Liver (tissue), 3 donors: Measurements from ENCODE around the gene MRPL55.

Experiments used
- CTCF ChIP-seq: fragments of 150-350 bp; IDR thresholded peaks from 2 replicates; pipeline ENCODE4 v1.5.1; 2017; ENCODE audit warnings: improper control_type of control experiment, low read depth, low read length; ENCODE audit not compliant: missing input control
- HNF4G ChIP-seq: IDR thresholded peaks from 2 replicates; pipeline ENCODE4 v1.6.1; 2016; ENCODE audit warnings: antibody characterized with exemption
- RXRA ChIP-seq, 2 donors: IDR thresholded peaks; 2 replicates each; pipeline ENCODE4 v1.6.1; 2017 to 2018; ENCODE audit warnings: antibody characterized with exemption in 2 of 2, mild to moderate bottlenecking in 1 of 2
- SP1 ChIP-seq: IDR thresholded peaks from 2 replicates; pipeline ENCODE4 v1.6.1; 2018; ENCODE audit warnings: antibody characterized with exemption, mild to moderate bottlenecking
- YY1 ChIP-seq: IDR thresholded peaks from 2 replicates; pipeline ENCODE4 v1.6.1; 2016; ENCODE audit warnings: antibody characterized with exemption, mild to moderate bottlenecking
- donor health status: healthy.
- donor health status: healthy.

- TF ChIP-seq CTCF = no peak
- no peak for TF ChIP-seq HNF4G
- no peak for TF ChIP-seq YY1
- TF ChIP-seq RXRA (IDR thresholded peaks at IDR 0.05) = no peak
- no peak for TF ChIP-seq SP1
Observed at GRCh38 chr1:228158151-228159007, 49.3 kb upstream of the MRPL55 start.
